ENCODE data around the gene NHS.

NHS gene

DNA sequence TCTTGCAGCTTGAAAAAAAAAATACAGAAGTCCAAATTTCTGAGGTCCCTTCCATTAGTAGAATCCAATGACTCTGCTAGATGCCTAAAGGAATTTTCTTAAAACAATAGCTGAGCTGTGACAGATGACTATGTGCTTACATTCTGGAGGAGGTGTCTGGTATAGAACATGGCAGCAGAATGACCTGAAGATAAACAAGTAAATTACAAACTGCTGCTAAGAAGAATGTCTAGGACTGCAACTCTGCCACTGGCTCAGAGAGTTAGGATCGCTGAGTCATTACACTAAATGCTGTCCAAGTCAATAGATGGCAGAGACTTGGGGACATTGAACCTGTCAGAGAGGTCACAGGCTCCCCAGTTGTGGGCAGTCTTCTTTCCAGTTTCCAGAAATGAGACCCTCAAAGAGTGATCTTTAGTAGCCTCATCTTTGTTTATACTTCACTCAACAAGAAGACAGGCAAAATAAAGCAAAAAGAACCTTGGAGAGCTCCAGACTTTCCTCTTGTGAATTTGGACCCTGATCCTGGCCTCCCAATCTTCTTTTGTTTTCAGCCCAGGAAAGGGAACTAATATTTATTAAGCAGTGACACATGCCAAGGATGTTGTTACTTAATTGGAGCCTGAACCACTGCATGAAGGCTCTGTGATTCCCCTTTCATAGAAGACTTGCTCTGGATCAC lies 305.9 kb downstream of the NHS start:
- H3K4me3 ChIP-seq (ENCODE audit: control insufficient read depth in 1 of 7, extremely low read depth in 1 of 7, insufficient read depth in 4 of 7, low read depth in 2 of 7, low read length in 6 of 7) = no peak overlapping the region
- H3K36me3 ChIP-seq (ENCODE audit: control insufficient read depth in 4 of 4, insufficient read depth in 4 of 4, low read length in 3 of 4) = no peaks in the 10 kb centered on the region
- peak in 2 of 3 donors; percentile 28 to 45 for DNase-seq
- POLR2A ChIA-PET = no interaction called here
- H3K9me3 ChIP-seq (ENCODE audit: control extremely low read depth in 1 of 5, control insufficient read depth in 4 of 5, insufficient read depth in 2 of 5, low read depth in 1 of 5, low read length in 4 of 5) = no peaks in the 10 kb centered on the region
- peaks cover 0 to 7% (median 0%) of the 10 kb centered on the region in 5 experiments for H3K27me3 ChIP-seq (replicated peaks in 2 of 5; ENCODE audit: control insufficient read depth in 4 of 5, insufficient read depth in 5 of 5, low read length in 4 of 5)
- 85% methylated on average over 1 of the region's 1 CpG for WGBS (ENCODE audit: insufficient coverage)
- H3K4me1 ChIP-seq (ENCODE audit: control extremely low read depth in 1 of 4, control insufficient read depth in 4 of 4, insufficient read depth in 4 of 4, low read length in 3 of 4) = peaks cover 5 to 26% (median 17%) of the 10 kb centered on the region in 4 experiments
- H3K27ac ChIP-seq (ENCODE audit: insufficient read depth in 1 of 2, low read depth in 1 of 2, low read length in 2 of 2, poor library complexity in 1 of 2, severe bottlenecking in 2 of 2) = no peak overlapping the region
- CTCF ChIA-PET = interaction anchor here (1.2 kb wide), 1 partner anchor 11 kb away, joined by 4 read pairs; no protein-coding TSS in a partner anchor

GRCh38 chrX:17682259-17682658 lies 307.3 kb downstream of the NHS start:
- Histone ChIP-seq H3K27ac (ENCODE audit: insufficient read depth in 1 of 2, low read depth in 1 of 2, low read length in 2 of 2, poor library complexity in 1 of 2, severe bottlenecking in 2 of 2) (no peak overlapping the region), H3K27me3 (replicated peaks in 2 of 5; ENCODE audit: control insufficient read depth in 4 of 5, insufficient read depth in 5 of 5, low read length in 4 of 5) (peaks cover 0 to 17% (median 0%) of the 10 kb centered on the region in 5 experiments), H3K4me3 (ENCODE audit: control insufficient read depth in 1 of 7, extremely low read depth in 1 of 7, insufficient read depth in 4 of 7, low read depth in 2 of 7, low read length in 6 of 7) (no peak overlapping the region), H3K36me3 (ENCODE audit: control insufficient read depth in 4 of 4, insufficient read depth in 4 of 4, low read length in 3 of 4) (no peaks in the 10 kb centered on the region), H3K9me3 (ENCODE audit: control extremely low read depth in 1 of 5, control insufficient read depth in 4 of 5, insufficient read depth in 2 of 5, low read depth in 1 of 5, low read length in 4 of 5) (no peaks in the 10 kb centered on the region), H3K4me1 (ENCODE audit: control extremely low read depth in 1 of 4, control insufficient read depth in 4 of 4, insufficient read depth in 4 of 4, low read length in 3 of 4) (peaks cover 5 to 26% (median 17%) of the 10 kb centered on the region in 4 experiments)
- DNase-seq = peak in 2 of 3 donors; percentile 54 to 65
- ChIA-PET CTCF (no interaction called here), POLR2A (no interaction called here)
- no CpG with 5 or more reads among the region's 2 CpGs for WGBS (ENCODE audit: insufficient coverage)

DNA sequence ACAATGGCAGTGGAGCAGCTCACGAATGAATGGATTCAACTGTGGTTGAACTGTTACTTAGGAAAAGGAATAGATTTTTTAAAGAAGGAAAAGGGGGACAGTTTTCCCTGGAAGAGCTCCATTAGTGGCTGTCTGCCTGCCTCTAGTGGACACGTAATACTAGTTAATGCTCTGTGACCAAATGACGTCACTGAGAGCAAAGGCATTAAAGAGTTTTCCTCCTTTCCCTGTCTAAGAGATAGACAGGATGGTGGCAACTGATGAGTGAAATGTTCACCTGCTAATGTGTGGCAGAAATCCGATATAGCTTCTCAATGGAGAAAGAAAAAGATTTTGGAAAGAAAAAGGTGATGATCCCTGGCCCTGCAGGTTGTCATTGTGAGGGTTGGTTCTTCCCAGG lies 310.0 kb downstream of the NHS start:
- Histone ChIP-seq H3K27ac (ENCODE audit: insufficient read depth in 1 of 2, low read depth in 1 of 2, low read length in 2 of 2, poor library complexity in 1 of 2, severe bottlenecking in 2 of 2) (no peak overlapping the region), H3K36me3 (ENCODE audit: control insufficient read depth in 4 of 4, insufficient read depth in 4 of 4, low read length in 3 of 4) (no peaks in the 10 kb centered on the region), H3K4me3 (ENCODE audit: control insufficient read depth in 1 of 7, extremely low read depth in 1 of 7, insufficient read depth in 4 of 7, low read depth in 2 of 7, low read length in 6 of 7) (no peak overlapping the region), H3K4me1 (ENCODE audit: control extremely low read depth in 1 of 4, control insufficient read depth in 4 of 4, insufficient read depth in 4 of 4, low read length in 3 of 4) (peaks cover 5 to 26% (median 17%) of the 10 kb centered on the region in 4 experiments), H3K9me3 (ENCODE audit: control extremely low read depth in 1 of 5, control insufficient read depth in 4 of 5, insufficient read depth in 2 of 5, low read depth in 1 of 5, low read length in 4 of 5) (no peaks in the 10 kb centered on the region), H3K27me3 (replicated peaks in 2 of 5; ENCODE audit: control insufficient read depth in 4 of 5, insufficient read depth in 5 of 5, low read length in 4 of 5) (peaks cover 0 to 17% (median 0%) of the 10 kb centered on the region in 5 experiments)
- 72% methylated on average over 3 of the region's 4 CpGs for WGBS (ENCODE audit: insufficient coverage)
- POLR2A ChIA-PET = interaction anchor here (0.6 kb wide), 1 partner anchor 439 kb away, joined by 3 read pairs; no protein-coding TSS in a partner anchor
- CTCF ChIA-PET = no interaction called here
- no peak for DNase-seq

DNA sequence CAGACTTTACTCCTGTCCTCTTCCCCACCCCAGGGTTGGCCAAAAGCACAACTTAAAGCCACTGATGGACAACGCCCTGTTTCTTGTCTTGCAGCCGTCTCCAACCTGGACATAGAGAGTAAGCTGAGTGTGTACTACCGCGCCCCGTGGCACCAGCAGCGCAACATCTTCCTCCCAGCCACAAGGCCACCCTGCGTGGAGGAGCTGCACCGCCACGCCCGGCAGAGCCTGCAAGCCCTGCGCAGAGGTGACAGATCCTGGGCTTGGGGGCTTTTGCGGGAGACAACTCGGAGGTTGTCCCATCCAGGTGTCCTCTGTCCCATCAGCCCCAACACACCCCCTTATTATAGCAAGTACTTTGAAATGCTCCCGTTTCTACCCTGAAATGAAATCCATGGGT lies 312.6 kb downstream of the NHS start:
- Histone ChIP-seq H3K27me3 (replicated peaks in 2 of 5; ENCODE audit: control insufficient read depth in 4 of 5, insufficient read depth in 5 of 5, low read length in 4 of 5) (peaks cover 0 to 17% (median 0%) of the 10 kb centered on the region in 5 experiments), H3K4me3 (ENCODE audit: control insufficient read depth in 1 of 7, extremely low read depth in 1 of 7, insufficient read depth in 4 of 7, low read depth in 2 of 7, low read length in 6 of 7) (no peak overlapping the region), H3K9me3 (ENCODE audit: control extremely low read depth in 1 of 5, control insufficient read depth in 4 of 5, insufficient read depth in 2 of 5, low read depth in 1 of 5, low read length in 4 of 5) (no peaks in the 10 kb centered on the region), H3K4me1 (ENCODE audit: control extremely low read depth in 1 of 4, control insufficient read depth in 4 of 4, insufficient read depth in 4 of 4, low read length in 3 of 4) (peaks cover 3 to 20% (median 8%) of the 10 kb centered on the region in 4 experiments), H3K27ac (ENCODE audit: insufficient read depth in 1 of 2, low read depth in 1 of 2, low read length in 2 of 2, poor library complexity in 1 of 2, severe bottlenecking in 2 of 2) (no peak overlapping the region), H3K36me3 (ENCODE audit: control insufficient read depth in 4 of 4, insufficient read depth in 4 of 4, low read length in 3 of 4) (no peaks in the 10 kb centered on the region)
- 84% methylated on average over 11 of the region's 14 CpGs for WGBS (ENCODE audit: insufficient coverage)
- POLR2A ChIA-PET = no interaction called here
- CTCF ChIA-PET = no interaction called here
- DNase-seq = no peak

DNA sequence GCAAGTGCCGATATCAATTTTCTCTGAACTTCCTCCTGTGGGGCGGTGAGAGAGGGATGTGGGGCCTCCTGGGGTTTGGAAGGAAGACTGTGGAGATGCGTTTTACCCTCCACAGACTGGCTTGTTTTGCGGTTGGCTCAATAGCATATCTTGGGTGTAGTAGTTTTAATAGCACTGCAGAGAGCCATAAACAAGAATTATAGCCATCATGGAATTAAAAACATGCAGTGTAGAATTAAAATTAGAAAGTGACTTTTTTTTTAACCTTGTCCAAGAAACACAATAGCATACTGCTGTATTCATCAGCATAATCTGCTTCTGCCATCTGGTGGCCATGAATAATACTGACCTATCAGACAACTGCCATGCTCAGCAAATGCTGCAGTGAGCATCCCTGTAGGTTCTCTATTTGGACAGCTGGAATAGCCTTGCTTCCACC lies 315.0 kb downstream of the NHS start:
- CTCF ChIA-PET = interaction anchor here (0.7 to 1.8 kb wide), 5 partner anchors 49 to 519 kb away, joined by 3 to 7 read pairs (median 4); no protein-coding TSS in a partner anchor

GRCh38 chrX:17692709-17693346 lies 317.8 kb downstream of the NHS start:
- WGBS (ENCODE audit: insufficient coverage) = 87% methylated on average over 3 of the region's 5 CpGs
- H3K27me3 ChIP-seq (replicated peaks in 2 of 5; ENCODE audit: control insufficient read depth in 4 of 5, insufficient read depth in 5 of 5, low read length in 4 of 5) = peaks cover 0 to 5% (median 0%) of the 10 kb centered on the region in 5 experiments
- ChIA-PET POLR2A (no interaction called here), CTCF (interaction anchor here (1.2 kb wide), 1 partner anchor 36 kb away, joined by 3 read pairs; no protein-coding TSS in a partner anchor)
- no peak for DNase-seq
- H3K4me1 ChIP-seq (ENCODE audit: control extremely low read depth in 1 of 4, control insufficient read depth in 4 of 4, insufficient read depth in 4 of 4, low read length in 3 of 4) = peaks cover 3 to 8% (median 4%) of the 10 kb centered on the region in 4 experiments
- no peak overlapping the region for H3K4me3 ChIP-seq (ENCODE audit: control insufficient read depth in 1 of 7, extremely low read depth in 1 of 7, insufficient read depth in 4 of 7, low read depth in 2 of 7, low read length in 6 of 7)
- no peaks in the 10 kb centered on the region for H3K36me3 ChIP-seq (ENCODE audit: control insufficient read depth in 4 of 4, insufficient read depth in 4 of 4, low read length in 3 of 4)
- H3K27ac ChIP-seq (ENCODE audit: insufficient read depth in 1 of 2, low read depth in 1 of 2, low read length in 2 of 2, poor library complexity in 1 of 2, severe bottlenecking in 2 of 2) = no peak overlapping the region
- H3K9me3 ChIP-seq (ENCODE audit: control extremely low read depth in 1 of 5, control insufficient read depth in 4 of 5, insufficient read depth in 2 of 5, low read depth in 1 of 5, low read length in 4 of 5) = no peaks in the 10 kb centered on the region

More for the DNA sequence above, 315.0 kb downstream of the NHS start:
- no peaks in the 10 kb centered on the region for H3K36me3 ChIP-seq (ENCODE audit: control insufficient read depth in 4 of 4, insufficient read depth in 4 of 4, low read length in 3 of 4)
- 8% methylated on average over 2 of the region's 4 CpGs for WGBS (ENCODE audit: insufficient coverage)
- H3K27ac ChIP-seq (ENCODE audit: insufficient read depth in 1 of 2, low read depth in 1 of 2, low read length in 2 of 2, poor library complexity in 1 of 2, severe bottlenecking in 2 of 2) = no peak overlapping the region
- no peaks in the 10 kb centered on the region for H3K9me3 ChIP-seq (ENCODE audit: control extremely low read depth in 1 of 5, control insufficient read depth in 4 of 5, insufficient read depth in 2 of 5, low read depth in 1 of 5, low read length in 4 of 5)
- peaks cover 3 to 8% (median 4%) of the 10 kb centered on the region in 4 experiments for H3K4me1 ChIP-seq (ENCODE audit: control extremely low read depth in 1 of 4, control insufficient read depth in 4 of 4, insufficient read depth in 4 of 4, low read length in 3 of 4)
- H3K4me3 ChIP-seq (ENCODE audit: control insufficient read depth in 1 of 7, extremely low read depth in 1 of 7, insufficient read depth in 4 of 7, low read depth in 2 of 7, low read length in 6 of 7) = peak overlapping the region in 1 of 7 experiments; percentile 50
- DNase-seq = peak; percentile 53 to 82 (median 82)
- POLR2A ChIA-PET = no interaction called here
- H3K27me3 ChIP-seq (replicated peaks in 2 of 5; ENCODE audit: control insufficient read depth in 4 of 5, insufficient read depth in 5 of 5, low read length in 4 of 5) = peaks cover 0 to 10% (median 0%) of the 10 kb centered on the region in 5 experiments

GRCh38 chrX:17697191-17697590 lies 322.2 kb downstream of the NHS start:
- Histone ChIP-seq H3K4me1 (ENCODE audit: control extremely low read depth in 1 of 4, control insufficient read depth in 4 of 4, insufficient read depth in 4 of 4, low read length in 3 of 4) (no peaks in the 10 kb centered on the region), H3K36me3 (ENCODE audit: control insufficient read depth in 4 of 4, insufficient read depth in 4 of 4, low read length in 3 of 4) (no peaks in the 10 kb centered on the region), H3K27ac (ENCODE audit: insufficient read depth in 1 of 2, low read depth in 1 of 2, low read length in 2 of 2, poor library complexity in 1 of 2, severe bottlenecking in 2 of 2) (no peak overlapping the region), H3K4me3 (ENCODE audit: control insufficient read depth in 1 of 7, extremely low read depth in 1 of 7, insufficient read depth in 4 of 7, low read depth in 2 of 7, low read length in 6 of 7) (no peak overlapping the region), H3K27me3 (replicated peaks in 2 of 5; ENCODE audit: control insufficient read depth in 4 of 5, insufficient read depth in 5 of 5, low read length in 4 of 5) (peaks cover 0 to 5% (median 0%) of the 10 kb centered on the region in 5 experiments), H3K9me3 (ENCODE audit: control extremely low read depth in 1 of 5, control insufficient read depth in 4 of 5, insufficient read depth in 2 of 5, low read depth in 1 of 5, low read length in 4 of 5) (no peaks in the 10 kb centered on the region)
- DNase-seq = peak in 2 of 3 donors; percentile 23 to 33
- CTCF ChIA-PET = interaction anchor here (0.6 to 2.3 kb wide), 4 partner anchors 17 to 512 kb away, joined by 3 to 7 read pairs (median 4); no protein-coding TSS in a partner anchor
- WGBS (ENCODE audit: insufficient coverage) = no CpG with 5 or more reads among the region's 1 CpG
- POLR2A ChIA-PET = interaction anchor here (0.5 kb wide), 1 partner anchor 15 kb away, joined by 5 read pairs; no protein-coding TSS in a partner anchor
